IMR-90 (cell line): ENCODE data around the gene CRIM1. TPM values are rescaled to one million over a fixed set of nuclear protein-coding genes. Genes with fewer than 3 reads are reported as not detected.

Experiments used
- ATAC-seq: fragments of 200-7000 bp; cut with Tn5 transposase; 2 replicates; pipeline ENCODE4 v1.9.1; 2020; ENCODE audit warnings: low read depth, mild to moderate bottlenecking, moderate library complexity
- BruUV-seq: library from RNA; stranded (reverse); fragments of 400-500 nt; replicated peaks from 2 replicates; lab custom pipeline; 2021; lab: Mats Ljungman, UMichigan
- CTCF ChIA-PET: fragments of 300-600 bp; formaldehyde crosslinking; extraction: SDS; loops from one replicate; lab custom pipeline; 2021; ENCODE audit warnings: antibody characterized with exemption; lab: Yijun Ruan, JAX
- POLR2A ChIA-PET: fragments of 300-600 bp; sonication (Branson Sonifier 250); formaldehyde crosslinking; loops from one replicate; lab custom pipeline; 2022; ENCODE audit warnings: antibody characterized with exemption; ENCODE audit not compliant: unreplicated experiment; lab: Charles Lee
- DNase-seq: peaks from one replicate; pipeline ENCODE4 v3.0.0; 2013
- H2AFZ ChIP-seq: replicated peaks from 2 replicates; pipeline ENCODE3; 2013; ENCODE audit warnings: low read length, mild to moderate bottlenecking; ENCODE audit not compliant: poor library complexity
- H2AK5ac ChIP-seq: 2 replicates; pipeline ENCODE4 v1.6.1; 2013; ENCODE audit warnings: low read depth, low read length, inconsistent platforms
- H2AK9ac ChIP-seq: replicated peaks from 2 replicates; pipeline ENCODE3; 2013; ENCODE audit warnings: mild to moderate bottlenecking, low read depth, low read length, moderate library complexity; ENCODE audit not compliant: poor library complexity
- H2BK120ac ChIP-seq: 2 replicates; pipeline ENCODE4 v1.6.1; 2013; ENCODE audit warnings: low read depth, low read length, inconsistent platforms
- H2BK15ac ChIP-seq: 3 replicates; pipeline ENCODE4 v1.6.1; 2013; ENCODE audit warnings: low read depth, low read length, inconsistent platforms
- H2BK20ac ChIP-seq: 2 replicates; pipeline ENCODE4 v1.6.1; 2013; ENCODE audit warnings: low read depth, mild to moderate bottlenecking, inconsistent platforms, low read length, moderate library complexity
- H2BK5ac ChIP-seq: 2 replicates; pipeline ENCODE4 v1.6.1; 2013; ENCODE audit warnings: mild to moderate bottlenecking, low read depth, low read length, inconsistent platforms; ENCODE audit not compliant: poor library complexity, severe bottlenecking
- H3K14ac ChIP-seq: replicated peaks from 2 replicates; pipeline ENCODE4 v1.6.1; 2013; ENCODE audit warnings: low read depth, low read length, inconsistent platforms
- H3K18ac ChIP-seq: 2 replicates; pipeline ENCODE4 v1.6.1; 2013; ENCODE audit warnings: low read depth, low read length, control low read depth
- H3K23ac ChIP-seq: 2 replicates; pipeline ENCODE4 v1.6.1; 2013; ENCODE audit warnings: low read depth, low read length, inconsistent platforms
- H3K27ac ChIP-seq: 2 replicates; pipeline ENCODE4 v1.5.1; 2013; ENCODE audit warnings: mild to moderate bottlenecking, control low read depth, low read length; ENCODE audit not compliant: insufficient read depth
- H3K27me3 ChIP-seq: 2 replicates; pipeline ENCODE4 v1.6.1; 2013; ENCODE audit warnings: low read length; ENCODE audit not compliant: control insufficient read depth, insufficient read depth
- H3K36me3 ChIP-seq: 2 replicates; pipeline ENCODE4 v1.6.1; 2013; ENCODE audit warnings: low read length, mixed read lengths; ENCODE audit not compliant: control insufficient read depth, insufficient read depth
- H3K4ac ChIP-seq: 2 replicates; pipeline ENCODE4 v1.6.1; 2013; ENCODE audit warnings: low read depth, low read length, inconsistent platforms
- H3K4me1 ChIP-seq: 2 replicates; pipeline ENCODE4 v1.6.1; 2013; ENCODE audit warnings: low read length, mixed read lengths; ENCODE audit not compliant: control insufficient read depth, insufficient read depth
- H3K4me2 ChIP-seq: 2 replicates; pipeline ENCODE4 v1.6.1; 2013; ENCODE audit warnings: low read depth, mild to moderate bottlenecking, control low read depth, low read length, moderate library complexity
- H3K4me3 ChIP-seq: 2 replicates; pipeline ENCODE4 v1.5.1; 2013; ENCODE audit warnings: low read depth, mild to moderate bottlenecking, control low read depth, low read length, moderate library complexity; ENCODE audit not compliant: insufficient read depth
- H3K56ac ChIP-seq: 2 replicates; pipeline ENCODE4 v1.6.1; 2013; ENCODE audit warnings: low read length, inconsistent platforms; ENCODE audit not compliant: insufficient read depth; ENCODE audit errors: extremely low read depth
- H3K79me1 ChIP-seq, 2 experiments: 2 replicates each; pipeline ENCODE4 v1.6.1; 2013; ENCODE audit warnings: low read length in 2 of 2, inconsistent platforms in 1 of 2, low read depth in 1 of 2
- H3K9ac ChIP-seq: 2 replicates; pipeline ENCODE4 v1.6.1; 2013; ENCODE audit warnings: low read depth, low read length, control low read depth
- H3K9me1 ChIP-seq: 2 replicates; pipeline ENCODE4 v1.6.1; 2013; ENCODE audit warnings: low read length, inconsistent platforms; ENCODE audit not compliant: insufficient read depth
- H3K9me3 ChIP-seq: 2 replicates; pipeline ENCODE4 v1.6.1; 2013; ENCODE audit warnings: low read length; ENCODE audit not compliant: control insufficient read depth, insufficient read depth
- H4K20me1 ChIP-seq: 2 replicates; pipeline ENCODE4 v1.6.1; 2013; ENCODE audit warnings: low read length, inconsistent platforms; ENCODE audit not compliant: insufficient read depth
- H4K5ac ChIP-seq: 2 replicates; pipeline ENCODE4 v1.6.1; 2013; ENCODE audit warnings: mild to moderate bottlenecking, low read depth, low read length, control low read depth
- H4K8ac ChIP-seq, 2 experiments: 2 replicates each; pipeline ENCODE4 v1.6.1; 2013; ENCODE audit warnings: low read depth in 2 of 2, low read length in 2 of 2, control low read depth in 1 of 2, inconsistent platforms in 1 of 2
- H4K91ac ChIP-seq: 2 replicates; pipeline ENCODE4 v1.6.1; 2013; ENCODE audit warnings: low read depth, low read length, inconsistent platforms; ENCODE audit not compliant: insufficient read depth
- BHLHE40 ChIP-seq: fragments of 150-350 bp; IDR thresholded peaks from 2 replicates; pipeline ENCODE4 v1.6.1; 2016; ENCODE audit warnings: mild to moderate bottlenecking, low read depth, low read length
- CEBPB ChIP-seq: IDR thresholded peaks from 2 replicates; pipeline ENCODE4 v1.6.1; 2012; ENCODE audit warnings: low read depth, low read length, improper control_type of control experiment
- CHD1 ChIP-seq: IDR thresholded peaks from 2 replicates; pipeline ENCODE4 v1.6.1; 2012; ENCODE audit warnings: low read depth, low read length, improper control_type of control experiment
- FOS ChIP-seq: fragments of 150-350 bp; IDR thresholded peaks from 2 replicates; pipeline ENCODE4 v1.6.1; 2016; ENCODE audit warnings: low read depth, low read length
- MAFK ChIP-seq: IDR thresholded peaks from 2 replicates; pipeline ENCODE4 v1.6.1; 2012; ENCODE audit warnings: low read depth, low read length, improper control_type of control experiment
- MAZ ChIP-seq: IDR thresholded peaks from 2 replicates; pipeline ENCODE4 v1.6.1; 2012; ENCODE audit warnings: low read depth, mild to moderate bottlenecking, low read length, improper control_type of control experiment, moderate library complexity, borderline replicate concordance
- MXI1 ChIP-seq: IDR thresholded peaks from 2 replicates; pipeline ENCODE4 v1.6.1; 2012; ENCODE audit warnings: low read depth, mild to moderate bottlenecking, low read length, moderate library complexity, borderline replicate concordance
- NFE2L2 ChIP-seq: fragments of 150-350 bp; IDR thresholded peaks from 2 replicates; pipeline ENCODE4 v1.6.1; 2016; ENCODE audit warnings: low read depth, mild to moderate bottlenecking, low read length
- POLR2A ChIP-seq: IDR thresholded peaks from 2 replicates; pipeline ENCODE4 v1.6.1; 2012; ENCODE audit warnings: mild to moderate bottlenecking, low read depth, low read length
- RAD21 ChIP-seq: IDR thresholded peaks from 2 replicates; pipeline ENCODE4 v1.6.1; 2012; ENCODE audit warnings: low read length, improper control_type of control experiment
- RCOR1 ChIP-seq: IDR thresholded peaks from 2 replicates; pipeline ENCODE4 v1.6.1; 2012; ENCODE audit warnings: mild to moderate bottlenecking, low read length, improper control_type of control experiment; ENCODE audit not compliant: insufficient replicate concordance
- RFX5 ChIP-seq: IDR thresholded peaks from 2 replicates; pipeline ENCODE4 v1.8.0; 2012; ENCODE audit warnings: low read depth, mild to moderate bottlenecking, low read length, moderate library complexity
- SMC3 ChIP-seq: fragments of 150-350 bp; IDR thresholded peaks from 2 replicates; pipeline ENCODE4 v1.6.1; 2016; ENCODE audit warnings: low read depth, mild to moderate bottlenecking, antibody characterized with exemption, low read length, moderate library complexity
- WGBS, 2 experiments: methylation state at CpG; one replicate each; pipeline versions ENCODE4 v1.1.5 to v1.1.7; 2013; ENCODE audit warnings: missing lambda C conversion rate in 2 of 2; ENCODE audit not compliant: insufficient read length in 1 of 2; ENCODE audit errors: extremely low coverage in 2 of 2; 5-methylcytosine and 5-hydroxymethylcytosine counted together
- dilution Hi-C: fragments of 300-500 bp; cut with HindIII; formaldehyde crosslinking; loops from one replicate; pipeline ENCODE4 v1.14.3; 2018; ENCODE audit warnings: low sequenced_read_pairs; ENCODE audit not compliant: unreplicated experiment
- in situ Hi-C: fragments of 300-500 bp; cut with MboI; formaldehyde crosslinking; loops from 3 replicates; pipeline ENCODE4 v1.14.3; 2019; ENCODE audit warnings: low sequenced_read_pairs, inconsistent platforms, mixed read lengths
- intact Hi-C: fragments of 100-400 bp; cut with micrococcal nuclease; formaldehyde crosslinking; loops from 2 replicates; pipeline ENCODE4 v1.10.0; 2022
- polyA plus RNA-seq, 3 experiments: library from polyadenylated mRNA; depleted of rRNA; stranded (reverse); fragments of >200 nt; gene quantifications; 2 replicates each; pipeline ENCODE4 v1.2.3, GENCODE V29; 2012; ENCODE audit warnings: low replicate concordance in 1 of 3
- total RNA-seq: library from RNA; depleted of rRNA; stranded (reverse); fragments of >200 nt; gene quantifications from 2 replicates; pipeline ENCODE4 v1.2.3, GENCODE V29; 2012
- TF ChIP-seq, protein P1 (sequence below): fragments of 150-350 bp; IDR thresholded peaks from 2 replicates; pipeline ENCODE4 v1.6.1; 2016; ENCODE audit warnings: low read depth, mild to moderate bottlenecking, low read length, moderate library complexity, borderline replicate concordance
- TF ChIP-seq, protein P2 (sequence below): conservative IDR thresholded peaks from 2 replicates; pipeline ENCODE4 v1.5.1; 2012; ENCODE audit warnings: mild to moderate bottlenecking, low read depth, low read length, improper control_type of control experiment
- TF ChIP-seq, protein P3 (sequence below): fragments of 150-350 bp; IDR thresholded peaks from 2 replicates; pipeline ENCODE4 v1.6.1; 2017; ENCODE audit warnings: mild to moderate bottlenecking, antibody characterized with exemption, low read length, low read depth

CRIM1 gene
- total and polyA plus RNA-seq, 2 of the 4 experiments (the other 2 are of a cell fraction): 285 to 490 TPM

DNA sequence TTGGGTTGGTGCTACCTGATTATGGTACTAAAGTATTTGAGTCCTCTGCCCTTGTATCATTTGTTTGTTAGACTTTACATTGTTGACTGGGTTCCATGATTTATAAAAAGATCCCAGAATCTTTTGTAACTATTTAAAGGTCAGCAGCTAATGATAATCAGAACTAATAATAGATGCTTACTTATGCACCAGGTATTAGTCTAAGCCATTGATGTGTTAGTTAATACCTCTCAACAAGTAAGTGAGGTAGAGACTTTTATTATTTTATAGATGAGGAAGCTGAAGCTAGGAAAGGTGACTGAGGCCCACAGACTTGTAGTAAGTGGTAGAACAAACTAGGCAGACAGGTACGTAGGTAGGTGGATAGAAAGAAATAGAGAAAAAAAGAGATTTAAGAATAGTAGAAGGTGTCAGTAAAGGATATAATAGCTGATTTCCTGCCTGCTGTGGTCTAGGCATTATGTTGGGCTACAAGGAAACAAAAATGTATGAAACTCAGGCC, 68.1 kb downstream of the CRIM1 start:
- POLR2A ChIA-PET: no interaction called here
- in situ Hi-C loops: no loop called here

More for the DNA sequence above, 68.1 kb downstream of the CRIM1 start:
- Histone ChIP-seq H4K8ac (no peak overlapping the region), H3K9me1 (peaks cover 29% of the 10 kb centered on the region), H3K4me1 (peaks cover 15% of the 10 kb centered on the region), H3K4me3 (no peak overlapping the region), H2BK20ac (no peak overlapping the region), H2BK5ac (no peak overlapping the region), H3K23ac (no peak overlapping the region; the same call in 1 of the 2 replicates), H3K27me3 (no peaks in the 10 kb centered on the region), H3K9me3 (no peaks in the 10 kb centered on the region), H3K4ac (no peak overlapping the region), H3K27ac (no peak overlapping the region), H2AK5ac (no peak overlapping the region), H3K56ac (no peak overlapping the region), H3K14ac (no peak overlapping the region), H3K9ac (no peak overlapping the region), H3K4me2 (no peak overlapping the region), H4K91ac (no peak overlapping the region), H3K79me1 (peaks cover 21 to 70% of the 10 kb centered on the region in 2 experiments), H2BK120ac (no peak overlapping the region), H4K20me1 (peaks cover 89% of the 10 kb centered on the region), H2BK15ac (no peak overlapping the region), H3K36me3 (peaks cover 10% of the 10 kb centered on the region), H2AK9ac (no peak overlapping the region), H3K18ac (no peak overlapping the region), H4K5ac (no peak overlapping the region), H2AFZ (no peak overlapping the region)
- intact Hi-C loops (no loop called here), dilution Hi-C loops (no loop called here)
- BruUV-seq: no TSS peak
- WGBS, 2 experiments: 93% methylated on average over 1 of the region's 1 CpG; no CpG with 5 or more reads in 1 of the 2 experiments
- DNase-seq: no peak
- ATAC-seq: no peak
- TF ChIP-seq CHD1 (no peak), MAZ (no peak), MXI1 (no peak), SMC3 (no peak), RAD21 (no peak), NFE2L2 (no peak), RFX5 (no peak), RCOR1 (no peak), MAFK (no peak), CEBPB (no peak), FOS (no peak), POLR2A (no peak), BHLHE40 (no peak)
- TF ChIP-seq, protein P1, sequence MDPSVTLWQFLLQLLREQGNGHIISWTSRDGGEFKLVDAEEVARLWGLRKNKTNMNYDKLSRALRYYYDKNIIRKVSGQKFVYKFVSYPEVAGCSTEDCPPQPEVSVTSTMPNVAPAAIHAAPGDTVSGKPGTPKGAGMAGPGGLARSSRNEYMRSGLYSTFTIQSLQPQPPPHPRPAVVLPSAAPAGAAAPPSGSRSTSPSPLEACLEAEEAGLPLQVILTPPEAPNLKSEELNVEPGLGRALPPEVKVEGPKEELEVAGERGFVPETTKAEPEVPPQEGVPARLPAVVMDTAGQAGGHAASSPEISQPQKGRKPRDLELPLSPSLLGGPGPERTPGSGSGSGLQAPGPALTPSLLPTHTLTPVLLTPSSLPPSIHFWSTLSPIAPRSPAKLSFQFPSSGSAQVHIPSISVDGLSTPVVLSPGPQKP: no peak
- TF ChIP-seq, protein P2, sequence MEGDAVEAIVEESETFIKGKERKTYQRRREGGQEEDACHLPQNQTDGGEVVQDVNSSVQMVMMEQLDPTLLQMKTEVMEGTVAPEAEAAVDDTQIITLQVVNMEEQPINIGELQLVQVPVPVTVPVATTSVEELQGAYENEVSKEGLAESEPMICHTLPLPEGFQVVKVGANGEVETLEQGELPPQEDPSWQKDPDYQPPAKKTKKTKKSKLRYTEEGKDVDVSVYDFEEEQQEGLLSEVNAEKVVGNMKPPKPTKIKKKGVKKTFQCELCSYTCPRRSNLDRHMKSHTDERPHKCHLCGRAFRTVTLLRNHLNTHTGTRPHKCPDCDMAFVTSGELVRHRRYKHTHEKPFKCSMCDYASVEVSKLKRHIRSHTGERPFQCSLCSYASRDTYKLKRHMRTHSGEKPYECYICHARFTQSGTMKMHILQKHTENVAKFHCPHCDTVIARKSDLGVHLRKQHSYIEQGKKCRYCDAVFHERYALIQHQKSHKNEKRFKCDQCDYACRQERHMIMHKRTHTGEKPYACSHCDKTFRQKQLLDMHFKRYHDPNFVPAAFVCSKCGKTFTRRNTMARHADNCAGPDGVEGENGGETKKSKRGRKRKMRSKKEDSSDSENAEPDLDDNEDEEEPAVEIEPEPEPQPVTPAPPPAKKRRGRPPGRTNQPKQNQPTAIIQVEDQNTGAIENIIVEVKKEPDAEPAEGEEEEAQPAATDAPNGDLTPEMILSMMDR: no peak
- TF ChIP-seq, protein P3, sequence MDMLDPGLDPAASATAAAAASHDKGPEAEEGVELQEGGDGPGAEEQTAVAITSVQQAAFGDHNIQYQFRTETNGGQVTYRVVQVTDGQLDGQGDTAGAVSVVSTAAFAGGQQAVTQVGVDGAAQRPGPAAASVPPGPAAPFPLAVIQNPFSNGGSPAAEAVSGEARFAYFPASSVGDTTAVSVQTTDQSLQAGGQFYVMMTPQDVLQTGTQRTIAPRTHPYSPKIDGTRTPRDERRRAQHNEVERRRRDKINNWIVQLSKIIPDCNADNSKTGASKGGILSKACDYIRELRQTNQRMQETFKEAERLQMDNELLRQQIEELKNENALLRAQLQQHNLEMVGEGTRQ: no peak
- CTCF ChIA-PET: interaction anchor here (0.6 to 1.4 kb wide), 2 partner anchors 15 to 297 kb away, joined by 4 read pairs; no protein-coding TSS in a partner anchor
